Stimulated activated naive CD4-positive, alpha-beta T cell (primary cell): ENCODE results near the gene P4HA1.
"Not testable (repeated sequence)": the region's sequence is repeated elsewhere in the genome, so short reads cannot be mapped to it uniquely, and the experiment has no call there.

Experiments
- DNase-seq, 6 experiments: peaks; one replicate each; lab custom pipeline; 2025; lab: John Stamatoyannopoulos, UW

Gene P4HA1

GRCh38 chr10:73043319-73043718, 53.3 kb downstream of the P4HA1 start:
- DNase-seq = no peak

- no peak for DNase-seq
These were observed 54.5 kb downstream of the P4HA1 start for GRCh38 chr10:73042130-73042529.

GRCh38 chr10:73039635-73040034, 57.0 kb downstream of the P4HA1 start:
- no peak for DNase-seq

DNA sequence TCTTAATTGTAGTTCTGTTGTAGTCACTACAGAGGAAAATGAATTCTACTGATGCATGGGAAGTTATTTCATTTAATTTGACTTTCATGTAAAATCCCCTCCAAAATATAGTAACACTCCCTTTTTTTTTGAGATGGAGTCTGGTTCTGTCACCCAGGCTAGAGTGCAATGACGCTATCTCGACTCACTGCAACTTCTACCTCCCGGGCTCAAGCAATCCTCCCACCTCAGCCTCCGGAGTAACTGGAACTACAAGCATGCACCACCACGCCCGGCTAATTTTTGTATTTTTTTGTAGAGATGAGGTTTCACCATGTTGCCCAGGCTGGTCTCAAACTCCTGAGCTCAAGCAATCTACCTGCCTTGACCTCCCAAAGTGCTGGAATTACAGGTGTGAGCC, 60.4 kb downstream of the P4HA1 start:
- DNase-seq = not testable (repeated sequence)

GRCh38 chr10:73032536-73032935, 64.1 kb downstream of the P4HA1 start:
- no peak for DNase-seq

- not testable (repeated sequence) for DNase-seq
These were observed 70.0 kb downstream of the P4HA1 start for GRCh38 chr10:73026623-73027022.

DNA sequence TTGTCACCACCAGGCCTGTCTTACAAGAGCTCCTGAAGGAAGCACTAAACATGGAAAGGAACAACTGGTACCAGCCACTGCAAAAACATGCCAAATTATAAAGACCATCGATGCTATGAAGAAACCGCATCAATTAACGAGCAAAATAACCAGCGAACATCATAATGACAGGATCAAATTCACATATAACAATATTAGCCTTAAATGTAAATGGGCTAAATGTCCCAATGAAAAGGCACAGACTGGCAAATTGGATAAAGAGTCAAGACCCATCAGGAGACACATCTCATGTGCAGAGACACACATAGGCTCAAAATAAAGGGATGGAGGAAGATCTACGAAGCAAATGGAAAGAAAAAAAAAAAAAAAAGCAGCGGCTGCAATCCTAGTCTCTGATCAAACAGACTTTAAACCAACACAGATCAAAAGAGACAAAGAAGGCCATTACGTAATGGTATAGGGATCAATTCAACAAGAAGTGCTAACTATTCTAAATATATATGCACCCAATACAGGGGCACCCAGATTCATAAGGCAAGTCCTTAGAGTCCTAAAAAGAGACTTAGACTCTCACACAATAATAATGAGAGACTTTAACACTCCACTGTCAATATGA, 73.1 kb downstream of the P4HA1 start:
- not testable (repeated sequence) for DNase-seq

DNA sequence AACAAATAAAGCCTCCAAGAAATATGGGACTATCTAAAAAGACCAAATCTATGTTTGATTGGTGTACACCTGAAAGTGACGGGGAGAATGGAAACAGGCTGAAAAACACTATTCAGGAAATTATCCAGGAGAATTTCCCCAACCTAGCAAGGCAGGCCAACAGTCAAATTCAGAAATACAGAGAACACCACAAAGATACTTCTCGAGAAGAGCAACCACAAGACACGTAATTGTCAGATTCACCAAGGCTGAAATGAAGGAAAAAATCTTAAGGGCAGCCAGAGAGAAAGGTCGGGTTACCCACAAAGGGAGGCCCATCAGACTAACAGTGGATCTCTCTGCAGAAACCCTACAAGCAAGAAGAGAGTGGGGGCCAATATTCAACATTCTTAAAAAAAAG, 73.7 kb downstream of the P4HA1 start:
- DNase-seq = not testable (repeated sequence)

DNA sequence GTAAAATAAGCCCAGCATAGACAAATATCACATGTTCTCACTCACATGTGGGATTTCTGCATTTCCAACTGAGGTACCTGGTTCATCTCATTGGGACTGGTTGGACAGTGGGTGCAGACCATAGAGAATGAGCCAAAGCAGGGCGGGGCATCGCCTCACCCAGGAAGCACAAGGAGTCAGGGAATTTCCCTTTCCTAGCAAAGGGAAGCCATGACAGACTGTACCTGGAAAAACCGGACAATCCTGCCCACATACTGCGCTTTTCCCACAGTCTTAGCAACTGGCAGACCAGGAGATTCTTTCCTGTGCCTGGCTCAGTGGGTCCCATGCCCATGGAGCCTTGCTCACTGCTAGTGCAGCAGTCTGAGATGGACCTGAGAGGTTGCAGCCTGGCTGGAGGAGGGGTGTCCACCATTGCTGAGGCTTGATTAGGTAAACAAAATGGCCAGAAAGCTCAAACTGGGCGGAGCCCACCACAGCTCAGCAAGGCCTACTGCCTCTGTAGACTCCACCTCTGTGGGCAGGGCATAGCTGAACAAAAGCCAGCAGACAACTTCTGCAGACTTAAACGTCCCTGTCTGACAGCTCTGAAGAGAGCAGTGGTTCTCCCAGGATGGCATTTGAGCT, 75.0 kb downstream of the P4HA1 start:
- DNase-seq = not testable (repeated sequence)

GRCh38 chr10:73021050-73021449, 75.6 kb downstream of the P4HA1 start:
- no peak for DNase-seq

DNA sequence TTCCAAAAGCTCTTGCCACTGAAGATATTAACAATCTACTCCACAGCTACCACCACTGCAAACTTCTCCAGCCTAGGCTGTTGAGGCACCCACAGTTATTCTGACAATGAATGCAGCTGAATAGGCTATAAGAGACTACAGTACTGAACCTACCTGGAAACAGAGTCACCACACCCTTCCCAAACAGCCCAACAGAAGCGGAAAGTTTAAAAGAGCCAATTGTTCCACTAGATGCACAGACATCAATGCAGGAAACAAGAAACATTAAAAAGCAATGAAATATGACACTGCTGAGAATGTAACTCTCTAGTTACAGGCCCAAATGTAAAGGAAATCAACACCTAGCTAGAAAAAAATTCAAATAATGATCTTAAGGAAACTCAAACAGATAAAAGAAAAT, 77.6 kb downstream of the P4HA1 start:
- DNase-seq = no peak

DNA sequence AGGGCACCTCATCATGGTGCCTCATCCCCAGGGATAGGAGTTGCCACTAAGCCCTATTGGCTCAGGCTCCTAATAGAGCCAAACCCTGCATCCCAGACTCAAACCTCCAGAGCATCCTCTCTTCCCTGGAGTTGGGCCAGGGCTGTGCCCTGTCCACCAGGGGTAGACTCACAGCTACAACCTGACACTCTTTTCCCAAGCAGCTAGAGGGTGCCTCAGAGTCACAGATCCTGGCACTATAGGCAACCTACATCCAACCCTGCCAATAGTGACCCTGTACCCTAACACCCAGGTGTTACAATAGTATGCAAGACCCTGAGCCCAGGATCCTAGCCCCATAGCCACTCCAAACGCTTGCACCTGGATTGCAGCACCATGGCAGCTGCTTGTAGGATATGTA, 78.0 kb downstream of the P4HA1 start:
- DNase-seq = no peak

- DNase-seq = no peak
These were observed 78.6 kb downstream of the P4HA1 start for GRCh38 chr10:73017955-73018480.

- no peak for DNase-seq
These were observed 80.9 kb downstream of the P4HA1 start for GRCh38 chr10:73015779-73016178.

GRCh38 chr10:73003822-73004221, 92.8 kb downstream of the P4HA1 start:
- no peak for DNase-seq

GRCh38 chr10:73000973-73001372, 95.7 kb downstream of the P4HA1 start:
- DNase-seq = no peak

GRCh38 chr10:72997099-72997498, 99.6 kb downstream of the P4HA1 start:
- DNase-seq = no peak

DNA sequence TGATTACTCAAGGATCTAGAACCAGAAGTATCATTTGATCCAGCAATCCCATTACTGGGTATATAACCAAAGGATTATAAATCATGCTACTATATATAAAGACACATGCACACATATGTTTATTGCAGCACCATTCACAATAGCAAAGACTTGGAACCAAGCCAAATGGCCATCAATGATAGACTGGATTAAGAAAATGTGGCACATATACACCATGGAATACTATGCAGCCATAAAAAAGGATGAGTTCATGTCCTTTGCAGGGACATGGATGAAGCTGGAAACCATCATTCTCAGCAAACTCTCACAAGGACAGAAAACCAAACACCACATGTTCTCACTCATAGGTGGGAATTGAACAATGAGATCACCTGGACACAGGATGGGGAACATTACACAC, 101.2 kb downstream of the P4HA1 start:
- DNase-seq = not testable (repeated sequence)

- not testable (repeated sequence) for DNase-seq
These were observed 106.9 kb downstream of the P4HA1 start for GRCh38 chr10:72989771-72990170.

GRCh38 chr10:72984618-72985017, 112.0 kb downstream of the P4HA1 start:
- DNase-seq = not testable (repeated sequence)

GRCh38 chr10:72981882-72982529, 114.7 kb downstream of the P4HA1 start:
- no peak for DNase-seq

DNA sequence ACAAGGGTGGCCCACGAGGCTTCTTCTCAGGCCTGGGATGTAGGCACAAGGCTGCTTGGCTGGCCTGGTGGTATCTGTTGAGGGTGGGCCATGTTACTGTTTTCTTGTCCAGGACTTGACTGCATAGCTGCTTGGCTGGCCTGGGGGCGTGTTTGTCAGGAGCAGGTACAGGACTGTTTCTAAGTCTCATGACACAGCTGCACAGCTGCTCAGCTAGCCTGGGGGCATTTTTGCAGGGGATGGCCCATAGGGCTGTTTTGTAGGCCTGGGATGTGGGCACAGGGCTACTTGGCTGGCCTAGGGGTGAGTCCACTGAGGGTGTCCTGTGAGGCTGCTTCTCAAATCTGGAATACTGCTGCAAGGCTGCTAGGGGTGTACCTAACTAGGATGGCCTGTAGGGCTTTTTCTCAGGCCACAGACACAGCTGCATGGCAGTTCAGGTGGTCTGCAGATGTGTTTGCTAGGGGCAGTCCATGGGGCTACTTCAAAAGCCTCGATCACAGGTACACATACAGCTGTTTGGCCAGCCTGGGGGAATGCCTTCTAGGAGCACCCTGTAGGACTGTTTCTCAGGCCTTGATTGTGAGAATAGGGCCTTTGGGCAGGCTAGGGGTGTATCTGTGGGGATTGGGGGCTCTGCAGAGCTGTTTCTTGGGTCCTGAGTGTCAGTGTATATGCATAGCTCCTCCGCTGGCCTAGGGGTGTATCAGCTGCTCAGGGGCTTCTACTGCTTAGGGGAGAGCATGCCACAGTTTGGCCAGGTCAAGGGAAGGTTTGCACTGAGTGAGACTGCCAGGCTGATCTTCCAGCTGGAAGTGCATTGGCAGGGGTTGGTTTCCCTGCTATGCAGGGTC, 115.4 kb downstream of the P4HA1 start:
- DNase-seq = no peak
